Femur (tissue), 1 donor: ENCODE data around the gene SF1.

Experiments used
- DNase-seq: peaks from one replicate; pipeline ENCODE4 v3.0.0-alpha.2; 2017

The SF1 gene

DNA sequence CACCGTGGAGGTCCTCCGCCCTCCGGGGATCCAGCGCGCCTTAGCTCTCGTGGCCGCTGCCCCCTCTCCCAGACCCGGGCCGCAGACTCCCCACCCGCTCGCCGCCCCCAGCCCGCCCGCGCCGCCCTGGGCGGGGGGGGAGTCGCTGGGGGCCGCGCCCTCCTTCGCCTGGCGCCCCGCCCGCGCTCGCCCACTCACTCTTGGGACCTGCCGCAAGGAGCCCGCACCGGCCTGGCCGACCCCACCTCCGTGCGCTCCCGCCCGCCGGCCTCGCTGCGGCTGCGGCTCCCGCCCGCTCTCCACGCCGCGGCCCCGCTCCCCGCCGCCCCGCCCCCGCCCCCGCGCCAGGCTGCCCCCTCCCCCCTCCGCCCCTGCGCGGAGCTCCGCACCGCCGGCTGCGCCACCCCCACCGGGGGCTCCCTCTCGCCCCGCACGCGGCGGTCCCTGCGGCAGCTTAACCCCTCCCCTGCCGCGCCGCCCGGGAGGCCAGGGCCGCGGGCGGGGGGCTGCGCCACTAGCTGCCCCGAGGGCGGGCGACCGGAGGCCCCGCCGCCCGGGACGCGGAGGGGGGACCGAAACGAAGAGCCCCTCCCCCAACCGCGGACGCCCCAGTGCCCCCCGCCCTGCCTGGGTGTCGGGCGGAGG, 33.7 kb downstream of the SF1 start:
- peak; percentile 47 for DNase-seq

DNA sequence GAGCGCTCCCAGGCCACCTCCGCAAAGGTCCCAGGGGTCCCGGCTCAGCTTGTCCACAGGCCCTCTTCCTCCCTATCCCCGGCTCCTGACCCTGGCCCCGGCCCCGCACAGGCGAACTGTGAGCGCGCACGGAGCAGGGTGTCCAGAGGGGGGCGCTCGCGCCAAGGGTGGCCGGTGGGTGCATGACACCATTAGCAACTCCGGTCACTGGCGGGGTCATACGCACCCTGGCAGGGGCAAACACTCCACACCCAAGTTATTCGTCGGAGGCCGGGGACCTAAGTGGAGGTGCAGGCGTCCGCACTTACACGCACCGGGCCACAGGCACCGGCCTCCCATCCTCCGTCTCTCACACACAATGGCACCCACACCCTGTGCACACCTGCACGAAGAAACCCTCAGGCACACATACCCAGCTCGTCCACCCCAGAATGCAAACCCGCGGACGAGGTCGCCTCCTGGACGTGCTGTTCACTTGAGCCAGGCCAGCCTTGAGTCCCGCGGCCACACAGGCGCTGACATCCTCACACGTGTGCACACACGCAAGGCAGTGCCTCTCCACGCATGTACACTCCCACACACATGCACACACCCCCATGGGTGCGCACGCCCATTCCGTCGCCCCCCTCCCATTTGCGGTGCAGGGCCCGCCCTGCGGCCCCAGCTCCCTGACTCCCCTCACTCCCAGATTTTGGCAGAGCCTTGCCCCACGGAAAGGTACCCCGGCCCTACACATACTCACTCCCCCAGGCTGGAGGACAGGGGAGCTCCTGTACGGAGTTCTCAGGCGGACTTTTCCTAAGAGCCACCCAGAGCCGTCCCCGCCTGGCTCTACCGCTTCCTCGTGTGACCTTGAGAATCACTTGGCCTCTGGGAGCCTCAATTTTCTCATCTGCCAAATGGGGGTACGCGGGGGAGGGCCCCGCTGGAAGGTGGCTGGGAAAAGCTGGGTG, 34.5 kb downstream of the SF1 start, which contains the start of gene RASGRP2:
RASGRP2 (minus strand) TSS at position 552 of the 953 bp plus-strand sequence. CDS start 1,276 bp downstream, outside the sequence.
- DNase-seq = peak; percentile 80

DNA sequence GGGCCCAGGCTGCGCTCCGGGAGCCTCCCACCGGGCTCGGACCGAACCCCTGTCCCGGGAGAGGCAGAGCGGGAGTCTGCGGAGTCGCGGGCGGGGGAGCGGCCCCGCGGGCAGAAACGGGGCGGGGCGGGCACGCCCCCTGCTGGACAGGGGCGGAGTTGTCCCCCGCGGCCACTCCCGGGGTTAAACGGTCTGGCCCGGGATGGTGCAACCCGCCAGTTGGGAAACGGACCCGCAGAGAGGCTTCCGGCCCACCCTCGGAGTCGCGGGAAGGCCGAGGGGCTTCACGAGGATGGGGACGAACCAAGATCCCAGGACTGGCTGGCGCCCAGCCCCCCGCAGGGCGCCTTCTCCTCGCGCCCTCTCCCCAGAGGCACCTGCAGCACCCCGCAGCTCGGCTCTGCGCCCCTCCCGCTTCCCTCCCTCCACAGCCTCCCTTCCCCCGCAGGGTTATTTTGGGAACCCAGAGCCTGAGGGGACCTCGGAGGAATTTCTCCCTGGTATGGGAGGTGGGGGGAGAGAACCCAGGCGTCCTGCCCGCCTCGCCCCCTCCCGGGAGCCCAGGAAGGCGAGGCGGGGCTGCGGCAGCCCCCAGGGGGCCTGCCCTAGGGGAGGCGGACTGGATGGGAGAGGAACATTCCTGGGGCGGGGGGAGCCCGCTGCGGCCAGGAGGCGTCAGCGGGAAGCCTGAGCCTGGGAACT, 35.3 kb downstream of the SF1 start:
- DNase-seq = peak; percentile 75

DNA sequence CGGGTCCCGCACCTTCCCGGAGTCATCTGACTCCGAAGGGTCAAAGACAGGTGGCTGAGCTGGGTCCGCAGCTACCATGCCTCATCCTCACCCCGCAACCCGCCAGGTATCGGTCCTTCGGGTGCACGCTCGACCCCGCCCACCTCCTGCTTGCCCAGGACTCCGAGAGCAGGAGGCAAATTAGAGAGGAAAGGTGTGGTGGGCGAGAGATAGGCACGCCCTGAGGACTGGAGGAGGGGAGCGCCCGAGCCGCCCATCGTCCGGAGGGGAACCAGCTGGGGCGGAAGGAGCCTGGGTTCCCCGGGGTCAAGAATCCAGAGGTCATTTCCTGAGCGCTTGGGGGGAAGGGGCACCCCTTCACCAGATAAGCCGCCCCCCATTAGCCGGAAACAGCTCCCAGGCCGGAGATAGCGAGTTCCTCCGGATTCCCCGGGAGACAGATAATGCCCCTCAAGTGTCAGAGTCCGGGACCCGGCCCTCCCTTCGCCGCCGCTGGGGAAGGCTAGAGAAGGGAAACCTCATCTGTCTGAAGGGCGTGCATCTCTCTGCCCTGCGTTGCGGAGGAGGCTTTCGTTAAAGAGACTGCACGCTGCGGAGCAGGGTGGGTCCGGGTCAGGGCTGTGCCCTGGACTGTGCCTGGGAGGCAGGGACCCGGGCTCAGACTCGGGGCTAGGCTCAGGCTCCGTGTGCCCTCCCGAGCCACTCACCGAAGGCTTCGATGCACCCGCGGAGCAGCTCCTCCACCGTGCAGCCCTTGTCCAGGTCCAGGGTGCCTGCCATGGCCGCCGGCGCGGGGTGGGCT, 36.1 kb downstream of the SF1 start:
- no peak for DNase-seq

DNA sequence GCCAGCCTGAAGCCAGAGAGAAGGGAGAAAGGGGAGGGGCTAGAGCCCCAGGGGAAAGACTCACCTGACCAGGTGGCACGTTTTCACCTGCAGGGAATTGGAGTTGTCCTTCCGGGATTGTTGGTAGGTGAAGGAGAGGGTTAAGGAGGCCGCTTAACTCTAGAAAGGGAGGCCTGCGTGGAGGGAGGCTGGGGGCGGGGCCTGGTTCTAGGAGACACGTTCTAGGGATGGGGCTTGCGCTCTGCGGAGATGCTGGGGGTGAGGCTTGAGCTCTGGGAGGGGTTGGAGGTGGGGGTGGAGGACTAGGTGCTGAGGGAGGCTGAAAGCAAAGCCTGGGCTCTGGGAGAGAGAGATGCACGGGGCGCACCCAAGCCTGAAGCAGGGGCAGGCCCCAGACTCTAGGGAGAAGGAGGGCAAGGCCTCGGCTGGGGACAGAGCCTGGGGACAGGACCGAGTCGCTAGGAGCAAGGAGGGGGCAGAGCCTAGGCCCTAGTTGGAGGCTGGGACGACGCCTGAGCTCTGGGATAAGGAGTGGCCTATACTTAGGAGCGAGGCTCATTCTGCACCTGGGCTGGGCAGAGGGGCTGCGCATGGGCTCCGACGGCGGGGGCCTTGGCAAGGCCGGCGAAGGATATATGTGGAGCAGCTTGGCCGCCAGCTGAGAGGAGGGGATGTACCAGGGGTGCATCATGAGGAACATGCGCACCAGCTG, 36.8 kb downstream of the SF1 start:
- DNase-seq = no peak

DNA sequence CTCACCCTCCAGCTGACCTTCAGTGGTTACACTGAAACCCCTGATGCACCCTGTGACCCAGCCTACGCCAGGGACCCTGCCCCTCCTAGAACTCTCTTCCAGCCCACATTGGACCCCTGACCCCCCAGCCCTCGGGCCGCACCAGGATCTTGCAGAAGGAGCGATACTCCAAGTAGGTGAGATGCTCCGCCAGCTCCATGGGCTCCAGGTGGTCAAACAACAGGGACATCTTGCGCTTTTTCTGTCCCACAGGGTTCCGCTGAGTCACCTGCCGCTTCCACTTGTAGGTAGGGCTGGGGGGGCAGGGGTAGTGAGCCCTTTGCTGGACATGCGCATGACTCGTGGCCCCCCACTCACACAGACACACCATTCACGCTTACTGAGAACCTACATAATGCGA, 38.5 kb downstream of the SF1 start:
- no peak for DNase-seq

DNA sequence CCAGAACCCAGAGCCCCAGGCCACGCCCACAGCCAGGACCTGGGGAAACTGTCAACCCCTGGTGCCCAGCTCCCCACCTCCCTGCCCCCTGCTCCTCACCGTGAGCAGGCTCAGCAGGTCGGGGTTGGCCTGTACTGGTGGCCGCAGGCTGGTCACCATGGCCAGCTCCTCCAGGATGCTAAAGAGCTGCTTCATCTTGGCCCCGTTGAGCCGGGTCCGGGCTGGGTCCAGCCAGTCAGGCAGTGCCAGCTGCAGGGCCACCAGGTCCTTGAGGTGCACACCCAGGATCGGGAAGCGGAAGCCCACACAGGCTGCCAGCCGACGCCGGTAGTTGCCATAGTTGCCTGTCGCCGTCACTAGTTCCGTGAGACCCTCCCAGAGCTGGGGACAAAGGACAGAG, 41.7 kb downstream of the SF1 start:
- no peak for DNase-seq

DNA sequence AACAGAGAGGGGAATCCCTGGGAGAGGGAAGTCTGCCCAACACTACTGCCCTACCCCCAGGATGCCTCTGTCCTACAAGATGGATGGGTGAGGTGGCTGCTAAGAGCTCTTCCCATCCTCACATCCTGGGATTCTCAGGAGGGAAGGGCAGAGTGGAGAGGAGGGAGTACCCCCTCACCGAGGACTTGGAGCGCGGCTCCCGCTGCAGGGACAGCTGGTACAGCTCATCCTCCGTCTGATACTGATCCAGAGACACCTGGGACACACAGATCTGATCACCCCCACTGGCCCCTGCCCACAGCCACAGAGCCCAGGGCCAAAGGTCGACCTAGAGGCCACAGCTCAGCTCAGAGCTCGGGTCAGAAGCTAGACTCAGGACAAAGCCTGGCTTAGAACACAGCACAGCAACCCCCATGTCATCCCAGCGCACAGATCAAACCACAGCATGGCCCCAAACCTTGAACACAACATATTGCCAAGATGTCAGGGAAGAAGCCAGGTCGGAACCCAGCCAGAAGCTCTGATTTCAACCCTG, 42.5 kb downstream of the SF1 start:
- no peak for DNase-seq

DNA sequence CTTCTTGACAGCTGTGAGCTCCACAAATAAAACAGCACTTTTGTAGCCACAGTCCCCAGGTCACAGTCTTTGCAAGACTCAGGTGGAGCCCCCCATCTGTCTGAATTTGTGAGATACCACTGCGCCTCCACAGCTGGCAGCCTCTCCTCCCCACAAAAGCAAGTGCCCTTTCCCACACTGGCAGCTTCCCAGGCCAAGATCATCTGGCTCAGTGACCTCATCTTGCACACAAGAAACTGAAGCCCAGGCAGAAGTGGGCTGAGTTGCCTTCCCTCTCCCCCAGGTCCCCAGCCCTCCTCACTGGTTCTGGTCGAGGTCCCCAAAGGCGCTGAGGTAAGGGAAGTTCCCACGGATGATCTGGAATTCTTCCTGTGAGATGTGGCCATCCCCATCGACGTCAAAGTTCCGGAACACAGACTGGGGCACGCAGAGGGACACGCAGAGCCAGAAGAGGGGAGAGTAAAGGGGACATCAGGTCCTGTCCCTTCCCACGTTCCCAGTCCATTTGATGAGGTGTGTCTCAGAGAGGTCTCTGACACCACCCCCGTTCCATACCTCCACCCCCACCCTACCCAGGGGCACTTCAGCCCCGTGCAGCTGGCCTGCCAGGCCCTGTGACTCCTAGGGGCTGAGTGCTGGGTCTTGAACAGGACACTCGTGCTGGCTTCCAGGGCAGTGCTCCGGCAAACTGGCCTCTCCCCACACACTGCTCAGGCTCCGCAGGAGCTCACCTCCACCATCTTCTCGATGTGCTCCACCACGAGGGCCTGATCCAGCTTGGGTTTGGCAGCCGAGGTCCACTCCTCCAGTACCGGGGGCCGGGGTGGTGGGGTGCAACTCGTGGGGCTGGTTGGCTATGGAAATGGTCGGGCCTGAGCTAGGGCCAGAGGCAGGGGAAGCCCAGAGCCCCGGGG, 43.3 kb downstream of the SF1 start:
- DNase-seq = no peak

DNA sequence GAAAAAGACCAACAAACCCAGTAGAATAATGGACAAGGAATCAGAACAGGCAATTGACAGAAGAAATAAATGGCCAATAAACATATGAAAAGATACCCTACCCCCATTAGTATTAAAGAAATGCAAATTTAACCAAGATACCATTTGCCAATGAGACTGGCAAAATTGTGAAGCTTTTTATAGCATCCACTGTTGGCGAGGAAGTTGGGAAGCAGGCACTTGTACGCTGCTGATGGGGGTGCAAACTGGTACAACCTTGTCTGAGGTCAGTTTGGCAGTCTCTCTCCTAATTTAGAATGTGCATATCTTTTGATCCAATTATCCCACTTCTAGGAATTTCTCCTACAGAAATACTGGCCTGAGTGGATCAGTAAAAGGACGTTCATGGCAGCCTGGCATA, 46.7 kb downstream of the SF1 start:
- DNase-seq = no peak

DNA sequence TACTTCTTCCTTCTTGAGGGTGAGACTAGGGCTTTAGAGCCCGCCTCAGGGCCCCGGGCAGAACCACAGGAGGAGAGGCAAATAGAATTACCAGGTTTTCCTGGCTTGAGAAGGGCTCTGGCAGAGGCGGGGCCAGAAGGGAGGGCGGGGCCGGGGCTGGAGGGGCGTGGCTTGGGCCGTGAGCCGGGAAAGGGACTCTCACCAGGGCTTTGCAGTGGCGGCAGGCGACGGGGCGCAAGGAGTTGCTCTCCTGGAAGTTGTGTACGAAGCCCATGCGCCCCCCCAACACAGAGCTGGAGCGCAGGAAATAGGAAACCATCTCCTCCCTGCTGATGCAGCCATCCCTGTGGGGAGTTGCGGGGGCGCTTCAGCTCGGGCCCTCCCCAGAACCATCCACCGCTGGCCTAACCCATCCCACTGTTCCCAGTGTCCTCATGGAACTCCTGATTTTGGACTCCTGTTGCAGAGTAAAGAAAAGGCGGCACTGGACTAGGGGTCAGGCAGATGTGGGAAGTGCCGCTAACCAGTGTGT, 48.4 kb downstream of the SF1 start:
- DNase-seq = peak; percentile 63

DNA sequence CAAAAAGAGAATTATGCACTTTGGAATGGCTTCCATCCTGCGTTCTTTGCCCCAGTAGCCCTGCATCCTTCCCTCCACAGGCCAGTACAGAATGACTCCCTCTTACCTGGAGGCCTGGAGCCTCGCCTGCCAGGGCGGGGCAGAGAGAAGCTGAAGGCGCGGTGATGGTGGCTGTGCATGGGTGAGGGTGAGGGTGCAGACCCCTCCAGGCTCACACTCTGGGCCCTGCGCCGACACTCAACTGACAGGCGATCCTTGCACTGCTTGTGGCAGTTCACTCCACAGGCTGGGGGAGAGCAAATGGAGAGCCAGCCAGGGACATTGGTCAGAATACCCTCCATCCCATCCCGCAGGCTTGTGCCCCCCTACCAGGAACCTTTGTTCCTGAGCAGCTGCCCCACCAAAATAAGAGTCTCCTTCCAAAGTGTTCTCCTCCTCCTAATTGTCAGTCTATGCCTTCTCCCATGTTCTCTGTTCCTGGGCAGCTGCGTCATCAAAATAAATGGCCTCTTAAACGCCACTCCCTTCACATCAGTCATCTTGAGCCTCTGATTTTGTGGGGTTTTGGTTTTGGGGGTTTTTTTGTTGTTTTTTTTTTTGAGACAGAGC, 49.5 kb downstream of the SF1 start:
- DNase-seq = no peak

DNA sequence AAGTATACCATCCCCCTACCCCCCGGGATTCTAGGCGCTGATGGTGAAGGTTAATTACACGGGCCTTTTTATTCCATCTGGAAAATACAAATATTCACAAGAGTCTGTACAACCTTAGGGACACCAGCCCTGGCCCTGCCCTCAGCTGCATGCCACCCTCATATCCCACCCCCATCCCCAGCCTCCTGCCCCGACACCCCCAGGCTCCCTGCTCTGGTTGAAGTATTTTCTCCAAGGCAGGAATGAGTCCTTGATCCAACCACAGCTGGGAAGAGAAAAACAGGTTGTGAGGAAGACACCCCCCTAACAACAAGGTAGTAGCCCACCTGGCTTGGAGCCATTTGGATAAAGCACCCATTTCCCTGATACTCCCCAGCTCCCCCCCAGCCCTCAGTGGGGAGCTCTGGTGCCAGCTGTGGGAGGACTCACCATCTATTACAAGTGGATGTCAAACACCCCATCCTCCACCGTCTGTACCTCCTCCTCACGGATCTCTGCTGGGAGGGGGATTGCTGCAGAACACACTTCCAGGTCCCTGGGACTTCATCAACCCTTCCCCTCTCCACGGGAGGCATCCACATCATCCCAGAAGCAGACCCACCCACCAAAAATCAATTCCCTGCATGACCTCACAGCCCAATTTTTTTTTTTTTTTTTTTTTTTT, 51.3 kb downstream of the SF1 start:
- no peak for DNase-seq

DNA sequence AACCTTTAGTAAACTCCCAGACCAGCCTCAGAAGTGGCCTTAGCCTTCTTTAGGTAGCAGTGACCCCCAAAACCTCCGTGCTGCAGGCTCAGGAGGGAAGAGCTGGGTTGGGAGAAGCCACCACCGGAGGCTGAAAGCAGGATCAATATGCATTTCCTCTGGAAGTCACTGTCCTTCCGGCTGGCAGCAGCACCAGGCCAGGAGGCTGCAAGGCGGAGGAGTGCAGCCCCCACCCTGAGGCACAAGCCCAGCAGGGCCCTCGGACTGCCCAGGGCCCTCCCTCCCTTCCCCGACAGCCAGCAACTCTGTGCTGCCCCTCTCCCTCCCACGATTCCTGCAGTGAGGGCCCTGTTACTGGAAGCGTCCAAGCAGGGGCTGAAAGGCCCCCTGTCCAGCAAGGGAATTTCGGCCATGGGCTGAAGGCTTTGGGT, 52.1 kb downstream of the SF1 start:
- DNase-seq = peak; percentile 20

DNA sequence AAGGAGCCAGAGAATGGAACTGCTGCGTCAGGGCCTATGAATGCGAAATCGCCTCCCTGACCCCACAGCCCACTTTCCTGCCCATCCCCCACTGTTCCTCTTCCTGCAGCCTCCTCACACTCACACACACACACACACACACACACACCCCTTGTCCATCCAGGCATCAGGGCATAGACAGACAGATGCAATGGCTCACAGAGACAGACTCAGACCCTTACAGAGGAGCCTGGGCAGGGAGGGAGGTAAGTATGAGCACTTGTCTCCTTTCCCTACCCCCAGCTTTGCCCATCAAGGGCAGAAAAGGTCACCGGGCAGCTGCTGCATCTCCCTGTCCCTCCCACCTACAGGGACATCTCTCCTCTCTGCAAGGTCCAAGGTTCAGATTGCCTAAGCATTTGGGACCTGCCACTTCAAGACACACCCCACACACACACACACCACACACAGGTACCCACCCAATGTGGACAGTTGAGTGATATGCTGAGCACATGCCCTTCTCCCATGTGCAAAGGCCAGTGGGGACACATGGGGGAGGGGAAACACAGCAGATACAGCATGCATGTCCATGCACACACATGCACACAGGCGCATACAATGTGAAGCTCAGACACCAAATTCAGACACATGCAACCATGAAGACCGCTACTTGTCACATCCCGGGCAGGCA, 53.3 kb downstream of the SF1 start:
- DNase-seq = no peak

DNA sequence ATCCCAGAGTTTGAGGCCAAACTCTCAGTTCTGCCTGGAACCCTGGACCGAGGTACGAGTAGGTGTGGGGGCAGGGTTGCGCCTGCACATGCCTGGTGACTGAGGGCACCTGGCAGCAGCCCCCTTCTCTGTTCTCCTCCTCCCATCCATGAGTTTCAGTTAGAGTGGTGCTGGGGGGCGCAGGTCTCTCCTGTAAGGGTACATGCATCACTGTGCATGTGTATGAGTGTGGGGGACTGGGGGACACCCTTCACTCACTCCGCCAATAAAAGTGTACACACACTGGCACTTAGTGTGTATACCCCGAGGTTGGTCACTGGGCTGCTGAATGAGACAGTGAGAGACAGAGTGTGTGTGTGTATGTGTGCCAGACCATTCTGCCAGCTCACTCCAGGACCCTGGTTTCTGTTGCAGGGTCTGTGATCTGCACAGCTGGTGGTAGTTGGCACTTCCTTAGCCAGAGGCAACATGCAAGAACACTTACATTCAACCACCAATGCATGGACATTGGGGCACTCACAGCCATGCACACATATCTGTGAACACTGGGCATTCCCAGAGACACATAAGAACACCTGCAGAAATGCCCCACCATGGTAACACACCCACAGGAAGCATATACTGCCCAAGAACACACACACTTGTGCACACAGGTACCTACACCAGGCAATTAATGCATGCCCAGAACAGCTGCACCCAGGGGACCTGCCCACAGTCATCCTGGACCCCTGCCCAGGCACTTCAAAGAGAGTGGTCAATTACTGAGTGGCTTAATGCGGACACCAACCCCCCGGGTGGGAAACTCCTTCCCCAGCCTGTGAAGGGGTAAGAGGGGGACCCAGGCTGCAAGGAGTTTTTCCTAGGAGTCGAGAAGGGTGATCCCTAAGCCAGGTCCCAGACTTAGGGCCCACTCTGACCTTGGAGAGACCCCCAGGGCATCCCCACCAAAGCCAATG, 54.2 kb downstream of the SF1 start:
- no peak for DNase-seq
